HCT116 (cell line): ENCODE measurements around the gene CTLA4. TPM values are rescaled to one million over a fixed set of nuclear protein-coding genes. Genes with fewer than 3 reads are reported as not detected.

ENCODE experiments used
- ATAC-seq: fragments of 200-7000 bp; cut with Tn5 transposase; 2 replicates; pipeline ENCODE4 v1.9.1; 2020; ENCODE audit warnings: mild to moderate bottlenecking, moderate library complexity
- BruUV-seq: library from RNA; stranded (reverse); fragments of 400-500 nt; replicated peaks from 2 replicates; lab custom pipeline; 2021; lab: Mats Ljungman, UMichigan
- CTCF ChIA-PET: fragments of 300-600 bp; sonication (Branson Sonifier 250); formaldehyde crosslinking; loops from one replicate; lab custom pipeline; 2021; ENCODE audit warnings: antibody characterized with exemption; lab: Charles Lee
- POLR2A ChIA-PET: fragments of 300-600, 350-600 bp; sonication (Branson Sonifier 250); formaldehyde crosslinking; loops from one replicate; lab custom pipeline; 2021; ENCODE audit warnings: antibody characterized with exemption; lab: Charles Lee
- RAD21 ChIA-PET, 2 experiments: fragments of 300-600 bp; sonication (Branson Sonifier 250); formaldehyde crosslinking; loops; one replicate each; lab custom pipeline; 2023; ENCODE audit warnings: low total read pairs in 2 of 2; ENCODE audit not compliant: uncharacterized antibody in 2 of 2, unreplicated experiment in 2 of 2, low non-redundant PET in 1 of 2; lab: Charles Lee
- DNase-seq: peaks from one replicate; pipeline ENCODE4 v3.0.0-alpha.2; 2010; ENCODE audit warnings: low read depth, low spot score
- H2AFZ ChIP-seq: fragments of 200-600 bp; shearing (Covaris generic), sonication (generic); 2 replicates; pipeline ENCODE4 v1.6.1; 2017; ENCODE audit warnings: low read depth, mixed run types, mixed read lengths, antibody characterized with exemption, low read length; ENCODE audit not compliant: poor library complexity, severe bottlenecking
- H3K27ac ChIP-seq: 2 replicates; pipeline ENCODE4 v1.5.1; 2012; ENCODE audit warnings: low read depth, low read length
- H3K27me3 ChIP-seq: fragments of 200-600 bp; sonication (generic); 2 replicates; pipeline ENCODE4 v1.6.1; 2016; ENCODE audit warnings: mixed run types, low read length, mixed read lengths; ENCODE audit not compliant: insufficient read depth
- H3K36me3 ChIP-seq, 2 experiments: fragments of 200-500 bp in 1 of 2; fragments of 200-600 bp in 1 of 2; sonication (Bioruptor generic) in 1 of 2; sonication (generic) in 1 of 2; 2 replicates each; pipeline versions ENCODE4 v1.5.1 to v1.6.1; 2014 to 2016; ENCODE audit warnings: low read length in 2 of 2, inconsistent platforms in 1 of 2, mixed read lengths in 1 of 2, mixed run types in 1 of 2; ENCODE audit not compliant: insufficient read depth in 2 of 2, control insufficient read depth in 1 of 2
- H3K4me1 ChIP-seq, 2 experiments: fragments of 200-600 bp in 1 of 2; sonication (generic) in 1 of 2; 2 replicates each; pipeline versions ENCODE4 v1.5.1 to v1.6.1; 2012 to 2017; ENCODE audit warnings: low read length in 2 of 2, inconsistent platforms in 1 of 2, mild to moderate bottlenecking in 1 of 2, mixed read lengths in 1 of 2, mixed run types in 1 of 2, moderate library complexity in 1 of 2; ENCODE audit not compliant: insufficient read depth in 2 of 2, control insufficient read depth in 1 of 2
- H3K4me2 ChIP-seq: fragments of 200-600 bp; sonication (generic); 2 replicates; pipeline ENCODE4 v1.6.1; 2017; ENCODE audit warnings: mixed run types, low read length, mixed read lengths
- H3K4me3 ChIP-seq, 2 experiments: fragments of 200-600 bp in 1 of 2; sonication (generic) in 1 of 2; replicated peaks in 1 of 2; 2 replicates each; pipeline ENCODE4 v1.5.1; 2011 to 2016; ENCODE audit warnings: low read length in 2 of 2, control low read depth in 1 of 2, low read depth in 1 of 2, mild to moderate bottlenecking in 1 of 2, mixed read lengths in 1 of 2, mixed run types in 1 of 2
- H3K79me2 ChIP-seq: fragments of 200-600 bp; sonication (generic); 2 replicates; pipeline ENCODE4 v1.6.1; 2017; ENCODE audit warnings: mild to moderate bottlenecking, mixed run types, low read length, moderate library complexity, mixed read lengths; ENCODE audit not compliant: insufficient read depth
- H3K9ac ChIP-seq: fragments of 200-600 bp; sonication (generic); 2 replicates; pipeline ENCODE4 v1.6.1; 2016; ENCODE audit warnings: low read length, mixed read lengths
- H3K9me2 ChIP-seq: fragments of 200-600 bp; sonication (generic), shearing (Covaris generic); 2 replicates; pipeline ENCODE4 v1.6.1; 2017; ENCODE audit warnings: mixed run types, mild to moderate bottlenecking, moderate library complexity; ENCODE audit not compliant: insufficient read depth
- H3K9me3 ChIP-seq, 2 experiments: fragments of 200-500 bp in 1 of 2; fragments of 200-600 bp in 1 of 2; sonication (Bioruptor generic) in 1 of 2; sonication (generic) in 1 of 2; 2 replicates each; pipeline ENCODE4 v1.6.1; 2014 to 2017; ENCODE audit warnings: low read length in 2 of 2, mixed read lengths in 2 of 2, inconsistent platforms in 1 of 2, low read depth in 1 of 2, mild to moderate bottlenecking in 1 of 2, mixed run types in 1 of 2, moderate library complexity in 1 of 2; ENCODE audit not compliant: control insufficient read depth in 1 of 2, insufficient read depth in 1 of 2
- H4K20me1 ChIP-seq: fragments of 200-600 bp; sonication (generic), shearing (Covaris generic); 2 replicates; pipeline ENCODE4 v1.6.1; 2017; ENCODE audit warnings: mixed run types, mild to moderate bottlenecking, moderate library complexity; ENCODE audit not compliant: insufficient read depth
- ATF3 ChIP-seq: IDR thresholded peaks from 2 replicates; pipeline ENCODE4 v1.6.1; 2012
- CBX3 ChIP-seq: IDR thresholded peaks from 2 replicates; pipeline ENCODE4 v1.6.1; 2012; ENCODE audit warnings: low read depth
- CEBPB ChIP-seq: IDR thresholded peaks from 2 replicates; pipeline ENCODE4 v1.6.1; 2012; ENCODE audit warnings: low read depth
- CTCF ChIP-seq, 3 experiments: fragments of 200-600 bp in 1 of 3; sonication (generic) in 1 of 3; IDR thresholded peaks in 2 of 3; conservative IDR thresholded peaks in 1 of 3; 2 replicates each; pipeline ENCODE4 v1.5.1; 2012 to 2017; ENCODE audit warnings: low read depth in 2 of 3, low read length in 2 of 3, antibody characterized with exemption in 1 of 3, borderline replicate concordance in 1 of 3, control low read depth in 1 of 3, mild to moderate bottlenecking in 1 of 3, mixed read lengths in 1 of 3, mixed run types in 1 of 3, moderate library complexity in 1 of 3; ENCODE audit not compliant: insufficient read depth in 1 of 3
- EGR1 ChIP-seq: IDR thresholded peaks from 2 replicates; pipeline ENCODE4 v1.6.1; 2012; ENCODE audit warnings: low read depth
- ELF1 ChIP-seq: IDR thresholded peaks from 2 replicates; pipeline ENCODE4 v1.6.1; 2012; ENCODE audit warnings: low read depth, borderline replicate concordance
- EZH2 ChIP-seq: fragments of 200-600 bp; sonication (generic); IDR thresholded peaks from 2 replicates; pipeline ENCODE4 v1.6.1; 2017; ENCODE audit warnings: antibody characterized with exemption, mixed run types
- EZH2phosphoT487 ChIP-seq: fragments of 200-600 bp; IDR thresholded peaks from 2 replicates; pipeline ENCODE4 v1.6.1; 2018; ENCODE audit warnings: antibody characterized with exemption, borderline replicate concordance
- FOSL1 ChIP-seq: IDR thresholded peaks from 2 replicates; pipeline ENCODE4 v1.6.1; 2012; ENCODE audit warnings: low read depth
- JUND ChIP-seq: IDR thresholded peaks from 2 replicates; pipeline ENCODE4 v1.6.1; 2012
- MAX ChIP-seq: IDR thresholded peaks from 2 replicates; pipeline ENCODE4 v1.6.1; 2012
- RAD21 ChIP-seq: IDR thresholded peaks from 2 replicates; pipeline ENCODE4 v1.6.1; 2012; ENCODE audit warnings: low read depth, mild to moderate bottlenecking
- SIN3A ChIP-seq: IDR thresholded peaks from 2 replicates; pipeline ENCODE4 v1.6.1; 2012; ENCODE audit warnings: low read depth
- SP1 ChIP-seq: IDR thresholded peaks from 2 replicates; pipeline ENCODE4 v1.6.1; 2012; ENCODE audit warnings: low read depth
- SRF ChIP-seq: IDR thresholded peaks from 2 replicates; pipeline ENCODE4 v1.6.1; 2012; ENCODE audit warnings: low read depth
- TCF7L2 ChIP-seq: IDR thresholded peaks from 2 replicates; pipeline ENCODE4 v1.7.0; 2011; ENCODE audit warnings: borderline replicate concordance, inconsistent platforms; ENCODE audit not compliant: insufficient read depth, insufficient read length; ENCODE audit errors: extremely low read depth
- YY1 ChIP-seq: IDR thresholded peaks from 2 replicates; pipeline ENCODE4 v1.6.1; 2011; ENCODE audit warnings: low read length, low read depth, moderate library complexity, mild to moderate bottlenecking; ENCODE audit not compliant: insufficient replicate concordance; ENCODE audit errors: extremely low read depth
- ZBTB33 ChIP-seq: IDR thresholded peaks from 2 replicates; pipeline ENCODE4 v1.6.1; 2011; ENCODE audit warnings: mild to moderate bottlenecking, low read length, moderate library complexity; ENCODE audit not compliant: insufficient replicate concordance; ENCODE audit errors: extremely low read depth
- ZFX ChIP-seq: fragments of 450-650 bp; IDR thresholded peaks from 2 replicates; pipeline ENCODE4 v1.6.1; 2017
- ZNF274 ChIP-seq: fragments of 200-500 bp; sonication (Bioruptor generic); IDR thresholded peaks from 2 replicates; pipeline ENCODE4 v1.6.1; 2014; ENCODE audit warnings: mild to moderate bottlenecking, low read depth, low read length, inconsistent platforms
- intact Hi-C: fragments of 100-400 bp; cut with micrococcal nuclease; formaldehyde crosslinking; loops from 2 replicates; pipeline ENCODE4 v1.10.0; 2022
- total RNA-seq: library from RNA; stranded (reverse); gene quantifications from one replicate; pipeline ENCODE4 v1.2.1, GENCODE V29; 2021; ENCODE audit not compliant: unreplicated experiment

The CTLA4 gene
- total RNA-seq, 1 experiment from 2014 or later = 0.37 TPM

GRCh38 chr2:203873921-203874631, 6.5 kb downstream of the CTLA4 start:
- TF ChIP-seq ZBTB33 = no peak
- TF ChIP-seq CTCF (IDR thresholded peaks at IDR 0.05 in 2 of 3, conservative IDR thresholded peaks at IDR 0.05 in 1 of 3; ENCODE audit: borderline replicate concordance in 1 of 3, insufficient read depth in 1 of 3, low read depth in 2 of 3, low read length in 2 of 3) = no peak
- no peak for TF ChIP-seq TCF7L2
- no peak for TF ChIP-seq MAX
- TF ChIP-seq JUND = no peak
- TF ChIP-seq RAD21 = no peak
- TF ChIP-seq SIN3A = no peak
- no peak for TF ChIP-seq ELF1
- no peak for TF ChIP-seq CBX3
- TF ChIP-seq EGR1 = no peak
- no peak for TF ChIP-seq YY1
- TF ChIP-seq SP1 = no peak
- no peak for TF ChIP-seq ZNF274
- TF ChIP-seq ZFX = no peak
- no peak for TF ChIP-seq SRF
- TF ChIP-seq FOSL1 = no peak
- TF ChIP-seq EZH2 = no peak
- TF ChIP-seq ATF3 = no peak
- TF ChIP-seq EZH2phosphoT487 = no peak
- TF ChIP-seq CEBPB = no peak
- DNase-seq = no peak
- Histone ChIP-seq H3K36me3 (no peaks in the 10 kb centered on the region), H3K4me3 (no peak overlapping the region), H3K9me3 (no peaks in the 10 kb centered on the region), H3K4me1 (no peaks in the 10 kb centered on the region), H3K79me2 (no peaks in the 10 kb centered on the region), H4K20me1 (no peaks in the 10 kb centered on the region), H3K4me2 (no peak overlapping the region), H3K27ac (no peak overlapping the region), H2AFZ (no peak overlapping the region), H3K9ac (no peak overlapping the region), H3K27me3 (peaks cover 9% of the 10 kb centered on the region; the same call in 1 of the 2 replicates), H3K9me2 (no peaks in the 10 kb centered on the region)
- ATAC-seq = no peak
- BruUV-seq = no TSS peak
- CTCF ChIA-PET = no interaction called here
- intact Hi-C loops = no loop called here
- RAD21 ChIA-PET = no interaction called here
- POLR2A ChIA-PET = no interaction called here
